HUDEP-2 (cell line): ENCODE results near the gene YPEL4.

Experiments used
- DNase-seq, 76 experiments: peaks; one replicate each; lab custom pipeline; 2025; ENCODE audit not compliant: unreplicated experiment in 76 of 76; lab: John Stamatoyannopoulos, UW

Gene YPEL4

DNA sequence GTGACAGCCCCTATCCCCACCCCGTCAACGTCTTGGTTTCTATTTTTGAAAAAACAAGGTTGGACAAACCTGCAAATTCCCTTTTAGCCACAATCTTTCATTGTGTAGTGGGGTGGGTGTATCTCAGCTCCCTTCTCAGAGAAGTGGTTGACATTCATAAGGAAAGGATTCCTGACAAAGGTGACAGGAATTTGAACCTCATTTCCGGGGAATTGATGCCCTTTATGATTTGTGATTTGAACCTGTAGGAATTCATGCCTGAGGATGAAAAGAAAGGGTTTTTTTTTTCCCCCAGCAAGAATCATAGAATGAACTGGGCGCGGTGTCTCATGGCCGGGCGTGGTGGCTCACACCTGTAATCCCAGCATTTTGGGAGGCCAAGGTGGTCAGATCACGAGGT is 14.5 kb downstream of the YPEL4 start:
- no peak for DNase-seq

DNA sequence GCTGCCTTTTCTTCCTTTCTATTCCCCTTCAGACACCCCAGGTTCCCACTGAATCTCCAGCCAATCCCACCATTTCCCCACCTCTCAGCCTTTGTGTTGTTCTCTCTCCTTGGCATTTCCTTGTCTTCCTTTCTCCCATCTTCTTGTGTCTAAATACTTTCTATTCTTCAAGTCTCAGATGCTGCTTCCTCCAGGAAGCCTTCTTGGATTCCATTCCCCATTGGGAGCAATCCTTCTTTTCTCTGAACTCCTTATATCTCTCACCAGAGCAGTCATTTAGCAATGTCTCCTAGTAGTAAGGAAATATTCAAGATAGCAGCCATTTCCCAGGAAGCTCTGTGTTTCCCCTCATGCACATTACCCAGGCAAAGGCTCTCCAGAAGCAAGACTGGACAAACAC is 15.4 kb downstream of the YPEL4 start:
- DNase-seq, result no peak

DNA sequence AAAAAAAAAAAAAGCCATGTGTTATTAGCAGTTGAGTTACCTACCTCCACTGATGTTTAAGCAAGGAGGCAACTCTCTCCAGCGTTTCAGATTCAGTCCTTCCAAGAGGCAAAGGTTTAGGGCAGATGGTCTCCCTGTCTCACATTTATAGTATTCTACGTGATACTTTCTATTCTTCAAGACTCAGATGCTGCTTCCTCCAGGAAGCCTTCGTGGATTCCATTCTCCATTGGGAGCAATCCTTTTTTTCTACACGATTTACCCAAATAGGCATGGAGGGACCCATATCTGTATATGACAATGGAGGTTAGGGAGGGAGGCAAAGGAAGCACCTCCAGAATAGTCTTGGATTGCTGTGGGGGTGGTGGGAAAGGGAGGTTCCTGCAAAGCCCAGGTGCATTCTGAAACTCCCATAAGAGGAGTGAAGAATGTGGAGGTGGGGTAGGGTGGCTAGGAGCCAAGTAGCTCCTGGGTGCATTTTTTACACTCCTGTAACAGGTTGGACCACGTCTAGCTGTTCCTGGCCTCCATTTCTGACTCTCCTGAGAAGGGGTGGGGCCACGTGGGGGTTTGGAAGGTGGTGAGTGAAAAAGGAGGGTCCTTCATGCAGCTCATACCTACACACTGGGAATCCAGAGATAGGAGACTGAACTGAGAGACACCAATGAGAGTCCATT is 16.2 kb downstream of the YPEL4 start:
- no peak for DNase-seq

DNA sequence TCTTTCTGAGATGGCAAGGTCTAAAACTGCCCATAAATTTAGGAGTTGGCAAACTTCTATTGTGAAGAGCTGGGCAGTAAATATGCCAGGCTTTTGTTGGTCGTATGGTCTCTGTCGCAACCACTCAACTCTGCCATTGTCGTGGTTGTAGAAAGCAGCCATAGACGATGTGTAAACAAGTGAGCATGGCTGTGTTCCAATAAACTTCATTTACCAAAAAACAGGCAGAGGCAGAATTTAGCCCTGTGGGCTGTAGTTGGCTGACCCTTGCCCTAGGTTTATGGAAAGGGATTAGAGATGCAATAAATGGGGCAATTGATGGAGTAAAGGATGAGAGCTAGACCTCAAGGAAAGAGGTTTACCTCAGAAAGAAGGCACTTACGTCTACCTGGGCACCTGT is 17.6 kb downstream of the YPEL4 start:
- DNase-seq, result no peak

DNA sequence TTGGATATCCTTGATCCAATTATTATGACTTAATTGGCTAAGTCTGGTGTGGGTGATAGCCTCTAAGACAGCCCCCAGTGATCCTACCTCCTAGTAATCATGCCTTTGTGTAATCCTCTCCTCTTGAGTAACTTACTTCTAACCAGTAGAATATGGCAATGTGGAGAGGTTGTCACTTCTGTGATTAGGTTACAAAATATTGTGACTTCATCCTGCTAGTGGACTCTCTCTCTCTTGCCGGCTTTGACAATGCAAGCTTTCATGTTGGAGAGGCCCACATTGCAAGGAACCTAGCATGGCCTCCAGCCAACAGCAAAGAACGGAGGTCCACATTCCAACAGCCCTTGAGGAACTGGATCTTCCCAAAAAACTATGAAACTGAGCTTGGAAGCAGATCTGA is 19.5 kb downstream of the YPEL4 start:
- DNase-seq, result no peak

DNA sequence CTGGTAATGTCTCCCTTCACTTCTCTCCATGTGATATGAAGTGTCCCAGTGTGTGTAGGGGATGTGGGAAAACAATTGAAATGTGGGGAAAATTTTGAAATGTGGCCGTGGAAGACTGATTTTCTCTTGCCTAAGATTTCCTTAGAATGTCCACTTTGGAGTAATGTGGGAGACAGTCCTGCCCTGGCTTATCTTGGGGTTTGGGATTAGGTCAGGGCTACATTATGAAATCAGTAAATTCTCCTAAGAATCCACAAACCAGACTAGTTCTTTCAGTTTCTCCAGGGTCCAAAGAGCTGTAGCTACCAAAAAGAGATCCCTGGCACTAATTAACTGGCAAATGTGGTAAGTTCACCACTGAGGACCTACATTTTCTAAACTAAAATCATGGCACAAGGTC is 22.8 kb downstream of the YPEL4 start:
- DNase-seq, result no peak

DNA sequence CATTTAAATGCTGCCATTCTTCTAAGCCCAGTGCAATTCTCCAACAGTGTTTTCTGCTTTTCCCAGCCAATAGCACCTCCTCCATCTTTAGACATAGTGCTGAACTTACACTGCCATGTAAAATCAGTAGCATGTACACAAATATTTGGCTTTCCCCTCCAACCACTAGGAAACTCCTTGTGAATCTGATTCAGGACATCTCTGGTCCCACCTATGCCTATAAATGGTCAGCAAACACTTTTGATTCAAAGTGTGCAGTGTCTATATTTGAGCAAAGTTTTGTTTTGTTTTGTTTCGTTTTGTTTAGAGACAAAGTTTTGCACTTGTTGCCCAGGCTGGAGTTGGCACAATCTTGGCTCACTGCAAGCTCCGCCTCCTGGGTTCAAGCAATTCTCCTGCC is 24.8 kb downstream of the YPEL4 start:
- DNase-seq, result no peak

DNA sequence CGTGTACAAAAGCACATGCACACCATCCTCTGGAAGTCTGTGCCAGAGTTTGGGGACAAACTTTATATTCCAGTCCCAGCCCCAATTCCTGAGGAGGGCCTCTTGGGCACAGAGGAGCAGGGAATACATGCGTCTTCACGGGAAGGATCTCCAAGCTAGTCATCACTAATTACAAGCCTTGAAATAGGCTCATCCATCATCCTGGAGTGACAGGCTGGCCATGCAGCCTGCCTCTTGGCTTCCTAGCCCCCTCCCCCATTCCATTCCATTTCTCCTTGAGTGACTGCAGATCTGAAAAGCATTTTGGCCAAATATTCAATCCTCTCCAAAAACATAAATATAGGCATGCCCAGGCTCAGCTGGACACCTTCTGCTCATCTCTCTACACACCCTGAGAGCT is 27.4 kb downstream of the YPEL4 start:
- DNase-seq, result no peak

DNA sequence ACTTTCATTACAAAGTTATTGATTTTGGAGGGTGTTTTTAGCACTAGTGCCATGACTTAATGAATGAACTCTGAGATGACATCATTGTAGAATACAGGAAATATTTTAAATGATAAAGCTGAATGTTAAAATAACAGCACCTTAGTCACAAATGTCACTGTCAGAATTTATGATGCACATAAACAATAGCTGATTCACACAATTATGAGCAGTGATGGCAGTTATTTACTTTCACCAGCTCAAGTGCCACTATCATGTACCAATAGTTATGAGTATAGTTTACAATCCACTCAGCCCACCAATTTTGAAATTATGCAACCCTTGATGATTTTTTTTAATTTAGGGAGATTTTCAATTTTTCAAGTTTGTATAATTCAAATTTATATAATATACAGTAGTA is 29.2 kb downstream of the YPEL4 start:
- DNase-seq, result no peak

DNA sequence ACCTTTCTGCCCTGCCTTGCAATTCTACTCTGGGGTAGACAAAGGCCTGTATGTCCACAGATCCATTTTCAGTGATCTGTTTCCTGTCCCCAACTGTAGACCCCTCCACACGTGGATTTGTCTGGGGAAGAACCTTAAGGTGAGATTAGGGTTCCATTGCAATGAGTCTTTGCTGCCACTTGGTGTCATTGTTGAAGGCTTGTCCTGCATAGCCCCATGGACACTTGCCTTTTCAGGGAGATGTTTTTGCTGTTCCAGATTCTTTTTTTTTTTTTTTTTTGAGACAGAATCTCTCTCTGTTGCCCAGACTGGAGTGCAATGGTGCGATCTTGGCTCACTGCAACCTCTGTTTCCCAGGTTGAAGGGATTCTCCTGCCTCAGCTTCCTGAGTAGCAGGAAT is 30.4 kb downstream of the YPEL4 start:
- no peak for DNase-seq

DNA sequence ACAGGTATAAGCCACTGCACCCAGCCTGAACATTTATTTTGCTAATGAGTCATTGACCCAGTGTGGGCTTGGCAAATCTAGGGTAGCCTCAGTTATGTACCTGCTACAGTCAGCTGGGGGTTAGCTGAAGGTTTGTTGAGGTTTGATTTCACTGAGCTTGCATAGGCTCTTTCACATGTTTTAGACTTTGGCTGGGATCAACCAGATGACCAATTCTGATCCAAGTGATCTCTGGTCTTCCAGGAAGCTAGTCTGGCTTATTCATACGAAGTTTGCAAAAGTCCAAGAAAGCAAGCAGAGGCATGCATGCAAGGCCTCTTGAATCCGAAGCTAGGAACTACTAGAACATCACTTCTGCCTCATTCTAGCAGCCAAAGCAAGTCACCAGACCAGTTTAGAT is 31.3 kb downstream of the YPEL4 start:
- DNase-seq, result no peak

DNA sequence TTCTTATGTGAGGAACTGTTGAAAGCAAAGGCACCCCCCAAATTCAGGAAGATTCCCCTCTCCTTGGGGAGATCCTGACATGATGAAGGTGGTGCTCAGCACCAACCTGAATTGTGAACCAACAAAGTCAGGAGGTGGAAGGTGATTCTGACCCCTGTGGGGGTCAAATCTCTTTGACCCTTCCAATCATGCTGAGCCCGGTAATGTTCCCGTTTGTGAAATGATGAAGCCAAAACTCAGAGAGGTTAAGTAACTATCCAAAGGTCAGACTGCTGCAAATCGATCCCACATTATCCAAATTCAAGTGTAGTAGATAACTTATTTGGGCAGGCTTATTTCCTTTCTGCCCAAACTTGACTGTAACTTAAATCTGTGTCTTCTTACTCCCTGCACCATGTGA is 33.1 kb downstream of the YPEL4 start:
- DNase-seq, result no peak

DNA sequence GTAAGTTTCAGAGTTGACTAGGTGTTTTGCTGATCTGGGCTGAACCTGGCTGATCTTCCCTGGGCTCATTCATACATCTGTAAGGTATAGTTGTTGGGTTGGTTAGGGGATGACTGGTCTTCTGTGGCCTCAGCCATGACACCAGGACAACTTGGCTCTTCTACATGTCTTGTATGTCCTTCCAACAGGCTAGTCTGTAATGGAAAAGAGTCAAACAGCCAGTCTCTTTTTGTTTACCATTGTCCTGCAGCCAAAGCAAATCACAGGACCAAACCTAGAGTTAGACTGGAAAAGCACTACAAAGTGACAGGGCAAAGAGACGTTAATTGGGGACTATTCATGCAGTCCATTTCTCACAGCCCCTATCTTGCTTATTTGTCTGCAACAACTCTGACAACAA is 34.4 kb downstream of the YPEL4 start:
- no peak for DNase-seq

DNA sequence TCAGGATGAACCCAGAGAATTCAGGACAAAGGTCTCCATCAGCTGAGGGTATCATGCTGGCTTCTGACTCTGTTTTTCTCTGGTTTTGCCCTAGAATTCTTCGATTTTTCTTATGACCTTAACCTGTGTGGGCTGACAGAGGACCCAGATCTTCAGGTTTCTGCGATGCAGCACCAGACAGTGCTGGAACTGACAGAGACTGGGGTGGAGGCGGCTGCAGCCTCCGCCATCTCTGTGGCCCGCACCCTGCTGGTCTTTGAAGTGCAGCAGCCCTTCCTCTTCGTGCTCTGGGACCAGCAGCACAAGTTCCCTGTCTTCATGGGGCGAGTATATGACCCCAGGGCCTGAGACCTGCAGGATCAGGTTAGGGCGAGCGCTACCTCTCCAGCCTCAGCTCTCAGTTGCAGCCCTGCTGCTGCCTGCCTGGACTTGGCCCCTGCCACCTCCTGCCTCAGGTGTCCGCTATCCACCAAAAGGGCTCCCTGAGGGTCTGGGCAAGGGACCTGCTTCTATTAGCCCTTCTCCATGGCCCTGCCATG is 35.4 kb downstream of the YPEL4 start:
- no peak for DNase-seq

DNA sequence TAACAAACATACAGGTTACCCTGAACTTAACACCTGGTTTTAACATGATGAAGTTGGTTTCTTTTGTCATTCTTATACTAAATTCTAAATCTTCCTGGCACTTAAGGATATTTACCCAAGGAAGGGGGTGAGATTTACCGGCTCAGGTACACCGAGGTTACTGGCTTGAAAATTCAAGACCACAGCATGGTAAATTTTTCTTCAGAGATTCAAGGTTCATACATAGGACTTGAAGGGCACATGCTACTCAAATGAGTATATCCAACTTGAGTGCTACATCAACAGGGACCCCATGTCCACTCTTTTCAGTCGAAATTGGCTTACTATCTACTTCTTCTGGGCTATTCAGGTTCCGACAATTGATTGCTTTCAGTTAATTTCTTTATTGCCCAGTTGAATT is 39.5 kb downstream of the YPEL4 start:
- no peak for DNase-seq

DNA sequence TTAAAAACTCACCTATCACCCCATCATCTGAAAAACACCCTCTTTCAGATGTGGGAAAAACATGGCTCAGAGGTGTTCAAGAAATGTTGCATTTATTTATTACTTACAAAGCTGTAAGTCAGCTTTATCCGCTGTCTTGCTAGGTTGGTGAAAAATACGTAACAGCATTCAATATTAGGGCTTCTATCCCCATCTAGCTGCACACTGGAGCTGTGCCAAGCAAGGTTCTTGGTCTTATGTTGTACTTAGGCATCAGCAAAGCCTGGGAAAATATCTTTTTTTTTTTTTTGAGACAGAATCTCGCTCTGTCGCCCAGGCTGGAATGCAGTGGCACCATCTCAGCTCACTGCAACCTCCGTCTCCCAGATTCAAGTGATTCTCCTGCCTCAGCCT is 44.7 kb downstream of the YPEL4 start:
- no peak for DNase-seq

DNA sequence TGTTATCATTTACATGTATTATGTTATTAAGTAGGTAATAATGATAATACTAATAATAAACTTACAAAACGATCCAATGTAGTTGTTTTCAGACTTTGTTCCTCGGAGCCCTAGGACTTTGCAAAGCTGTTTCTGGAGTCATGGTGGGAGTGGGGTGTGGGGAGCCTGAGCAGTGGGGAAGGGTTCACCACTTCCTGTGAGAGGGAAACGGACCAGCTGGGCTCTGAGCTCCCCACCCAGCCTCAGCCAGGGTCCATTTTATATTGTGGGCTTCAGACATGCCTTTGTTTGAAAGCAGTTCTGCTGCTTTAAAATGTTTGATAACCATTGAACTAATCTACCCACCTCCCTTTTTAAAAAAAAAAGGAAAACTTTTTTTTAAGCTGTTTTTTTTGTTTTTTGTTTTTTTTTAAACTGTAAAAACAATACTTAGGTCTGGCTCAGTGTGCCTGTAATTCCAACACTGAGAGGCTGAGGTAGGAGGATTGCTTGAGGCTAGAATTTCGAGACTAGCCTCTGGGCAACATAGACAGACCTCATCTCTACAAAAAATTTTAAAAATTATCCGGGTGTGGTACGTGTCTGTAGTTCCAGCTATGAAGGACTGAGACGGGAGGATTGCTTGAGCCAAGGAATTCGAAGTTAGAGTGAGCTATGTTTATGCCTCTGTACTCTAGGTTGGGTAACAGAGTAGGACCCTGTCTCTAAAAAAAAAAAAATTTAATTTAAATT is 45.2 kb downstream of the YPEL4 start:
- no peak for DNase-seq

DNA sequence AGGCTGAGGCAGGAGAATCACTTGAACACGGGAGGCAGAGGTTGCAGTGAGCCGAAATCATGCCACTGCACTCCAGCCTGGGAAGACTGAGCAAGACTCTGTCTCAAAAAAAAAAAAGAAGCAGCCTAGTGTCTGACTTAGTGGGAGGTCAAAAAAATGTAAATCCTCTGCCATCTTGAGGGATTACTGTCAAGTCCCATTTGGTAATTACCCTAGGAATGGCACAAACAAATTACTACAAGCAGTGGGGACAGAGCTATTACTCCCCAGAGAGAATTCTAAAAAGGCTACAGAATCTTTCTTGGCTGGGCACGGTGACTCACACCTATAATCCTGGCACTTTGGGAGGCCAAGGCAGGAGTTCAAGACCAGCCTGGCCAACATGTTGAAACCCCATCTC is 48.4 kb downstream of the YPEL4 start:
- DNase-seq, result no peak

DNA sequence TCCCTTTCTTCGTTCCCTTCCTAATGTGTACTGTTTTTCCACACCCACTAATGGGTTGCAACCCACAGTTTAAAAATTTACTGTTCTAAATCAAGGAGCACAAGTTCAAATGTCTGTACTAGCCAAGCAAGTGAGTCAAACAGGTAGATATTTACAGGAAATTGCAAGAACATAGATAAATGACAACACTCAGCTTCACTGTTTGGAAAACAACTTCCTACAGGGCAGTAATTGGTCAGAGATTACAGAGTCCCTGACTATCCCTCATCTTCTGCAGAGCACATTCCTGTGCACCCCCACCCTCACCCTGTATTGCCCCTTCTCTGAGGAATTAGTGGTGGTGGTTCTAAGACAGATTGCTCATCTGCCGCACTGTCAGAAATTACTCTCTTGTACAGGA is 50.3 kb downstream of the YPEL4 start:
- no peak for DNase-seq

DNA sequence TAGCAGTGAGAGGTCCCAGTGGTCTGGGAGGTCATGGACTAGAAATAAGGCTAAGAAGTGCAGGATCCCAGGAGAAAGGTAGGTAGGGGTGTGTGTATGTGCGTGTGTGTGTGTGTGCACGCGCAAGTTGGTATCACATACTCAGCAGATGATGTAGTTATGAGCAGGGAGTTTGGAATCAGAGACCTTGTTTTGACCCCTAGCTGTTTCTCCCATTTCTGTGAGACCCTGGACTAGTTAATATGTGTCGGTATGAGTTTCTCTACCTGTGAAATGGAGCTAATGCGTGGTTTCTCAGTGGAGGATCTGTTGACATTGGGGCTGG is 50.9 kb downstream of the YPEL4 start:
- DNase-seq, result no peak

DNA sequence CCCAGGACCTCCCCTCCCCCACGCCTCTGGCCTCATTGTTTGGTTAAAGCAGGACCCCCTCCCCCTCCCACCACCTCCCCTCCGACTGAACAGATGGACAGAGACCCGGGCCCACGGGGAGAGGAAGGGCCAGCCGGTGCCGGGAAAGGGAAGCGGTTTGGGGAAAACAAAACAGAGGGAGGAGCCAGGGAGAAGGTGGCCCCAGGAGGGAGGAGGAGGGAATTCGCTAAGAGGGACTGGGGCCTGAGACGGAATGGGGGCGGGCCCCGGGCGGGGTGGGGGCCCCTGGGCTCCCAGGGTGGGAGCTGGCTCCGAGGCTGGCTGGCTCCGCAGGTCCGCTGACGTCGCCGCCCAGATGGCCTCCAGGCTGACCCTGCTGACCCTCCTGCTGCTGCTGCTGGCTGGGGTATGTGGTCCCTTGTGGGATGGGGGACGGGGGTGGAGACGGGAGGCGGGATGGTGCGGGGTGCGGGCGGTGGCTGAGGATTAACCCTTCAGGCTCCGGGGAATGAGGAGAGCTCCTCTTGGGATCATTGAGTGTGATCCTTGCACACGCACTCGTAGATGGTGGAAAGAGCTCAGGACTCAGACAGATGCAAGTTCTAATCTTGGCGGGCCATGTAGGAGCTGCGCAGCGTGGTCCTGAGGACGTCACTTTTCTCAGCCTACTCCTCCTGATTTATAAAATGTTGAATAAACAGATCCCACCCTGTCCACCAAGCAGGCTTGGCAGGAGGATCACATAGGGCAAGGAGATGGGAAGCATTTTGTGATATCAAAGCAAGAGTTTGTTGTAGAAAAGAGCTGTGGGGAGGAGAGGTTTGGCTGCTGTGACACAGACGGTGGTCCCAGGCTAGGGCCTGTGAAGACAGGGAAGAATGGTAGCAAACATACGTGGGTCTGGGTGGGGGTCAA is 51.5 kb downstream of the YPEL4 start:
- no peak for DNase-seq
